SK-N-DZ (cell line): ENCODE measurements around the gene C11orf87. TPM values are rescaled to one million over a fixed set of nuclear protein-coding genes. Genes with fewer than 3 reads are reported as not detected.
A peak's percentile ranks its signal among the peaks of the same experiment; 100 is the strongest.

Experiments
- DNase-seq: peaks from one replicate; pipeline ENCODE4 v3.0.0-alpha.2; 2015; ENCODE audit warnings: low spot score
- polyA plus RNA-seq, 2 experiments: library from polyadenylated mRNA; depleted of rRNA; stranded (reverse); fragments of >200 nt; gene quantifications; 2 replicates each; pipeline ENCODE4 v1.2.3, GENCODE V29; 2014

The C11orf87 gene
- polyA plus RNA-seq (2014; cell fraction: cytosol; rRNA removed) = not detected in 2 replicates
- polyA plus RNA-seq (2014; cell fraction: nucleus; rRNA removed) = 0.03 TPM in 1 of 2 replicates, not detected in the other

- DNase-seq = no peak
Measured at GRCh38 chr11:109421981-109422869, at the start of gene C11orf87. TSS of gene C11orf87 (plus strand) at chr11:109422190. CDS start at chr11:109423634, 1,444 bp downstream.

GRCh38 chr11:109374032-109374431 is 48.0 kb upstream of the C11orf87 start:
- DNase-seq = no peak

GRCh38 chr11:109374441-109374840 is 47.5 kb upstream of the C11orf87 start:
- no peak for DNase-seq

GRCh38 chr11:109377039-109377742 is 44.8 kb upstream of the C11orf87 start:
- DNase-seq = no peak

- no peak for DNase-seq
Measured at GRCh38 chr11:109378034-109378433, 44.0 kb upstream of the C11orf87 start.

GRCh38 chr11:109383306-109383705 is 38.7 kb upstream of the C11orf87 start:
- DNase-seq = no peak

GRCh38 chr11:109384873-109385272 is 37.1 kb upstream of the C11orf87 start:
- no peak for DNase-seq

- no peak for DNase-seq
Measured at GRCh38 chr11:109388982-109389381, 33.0 kb upstream of the C11orf87 start.

- no peak for DNase-seq
Measured at GRCh38 chr11:109390752-109391151, 31.2 kb upstream of the C11orf87 start.

- DNase-seq = no peak
Measured at GRCh38 chr11:109401545-109401944, 20.4 kb upstream of the C11orf87 start.

- DNase-seq = no peak
Measured at GRCh38 chr11:109405671-109406070, 16.3 kb upstream of the C11orf87 start.

- DNase-seq = no peak
Measured at GRCh38 chr11:109416601-109417000, 5.4 kb upstream of the C11orf87 start.

GRCh38 chr11:109422870-109423465 is 978 bp downstream of the C11orf87 start:
- DNase-seq = peak; percentile 3

- DNase-seq = no peak
Measured at GRCh38 chr11:109423466-109424190, 1.6 kb downstream of the C11orf87 start.

GRCh38 chr11:109424901-109425300 is 2.9 kb downstream of the C11orf87 start:
- no peak for DNase-seq

- no peak for DNase-seq
Measured at GRCh38 chr11:109425554-109425953, 3.6 kb downstream of the C11orf87 start.

GRCh38 chr11:109426442-109427240 is 4.7 kb downstream of the C11orf87 start:
- DNase-seq = no peak

- no peak for DNase-seq
Measured at GRCh38 chr11:109432105-109432504, 10.1 kb downstream of the C11orf87 start.

GRCh38 chr11:109433753-109434256 is 11.8 kb downstream of the C11orf87 start:
- no peak for DNase-seq

- no peak for DNase-seq
Measured at GRCh38 chr11:109435121-109435742, 13.2 kb downstream of the C11orf87 start.
